Ishikawa (cell line): ENCODE measurements around the gene IFI30.

Experiments used
- CEBPB ChIP-seq: IDR thresholded peaks from 2 replicates; pipeline ENCODE4 v1.6.1; 2012
- CREB1 ChIP-seq: IDR thresholded peaks from 2 replicates; pipeline ENCODE4 v1.6.1; 2012; ENCODE audit warnings: low read depth
- EGR1 ChIP-seq: IDR thresholded peaks from 2 replicates; pipeline ENCODE4 v1.6.1; 2012
- EP300 ChIP-seq: IDR thresholded peaks from 2 replicates; pipeline ENCODE4 v1.6.1; 2012; ENCODE audit warnings: borderline replicate concordance
- FOXM1 ChIP-seq: IDR thresholded peaks from 2 replicates; pipeline ENCODE4 v1.6.1; 2012; ENCODE audit warnings: low read depth, borderline replicate concordance
- MAX ChIP-seq: IDR thresholded peaks from 2 replicates; pipeline ENCODE4 v1.6.1; 2012
- NFIC ChIP-seq: IDR thresholded peaks from 2 replicates; pipeline ENCODE4 v1.6.1; 2012
- RAD21 ChIP-seq: IDR thresholded peaks from 2 replicates; pipeline ENCODE4 v1.6.1; 2012; ENCODE audit warnings: low read depth
- REST ChIP-seq: IDR thresholded peaks from 2 replicates; pipeline ENCODE4 v1.6.1; 2012; ENCODE audit warnings: low read depth, mild to moderate bottlenecking
- TAF1 ChIP-seq: IDR thresholded peaks from 2 replicates; pipeline ENCODE4 v1.6.1; 2012; ENCODE audit warnings: low read depth, mild to moderate bottlenecking
- TCF12 ChIP-seq: IDR thresholded peaks from 2 replicates; pipeline ENCODE4 v1.6.1; 2012; ENCODE audit warnings: low read depth
- TEAD4 ChIP-seq: IDR thresholded peaks from 2 replicates; pipeline ENCODE4 v1.6.1; 2012
- USF1 ChIP-seq: IDR thresholded peaks from 2 replicates; pipeline ENCODE4 v1.6.1; 2012
- YY1 ChIP-seq: IDR thresholded peaks from 2 replicates; pipeline ENCODE4 v1.6.1; 2012; ENCODE audit warnings: low read depth
- ZBTB7A ChIP-seq: IDR thresholded peaks from 2 replicates; pipeline ENCODE4 v1.6.1; 2012; ENCODE audit warnings: low read depth

The IFI30 gene

GRCh38 chr19:18156841-18157464, 16.7 kb upstream of the IFI30 start:
- TF ChIP-seq RAD21 (no peak), CREB1 (peak; percentile 34; the same call in 1 of the 2 replicates), REST (no peak), ZBTB7A (no peak), EGR1 (0 out of 2 replicates have a peak, but pooled peaks have one; percentile 27), TCF12 (no peak), YY1 (0 out of 2 replicates have a peak, but pooled peaks have one; percentile 6), CEBPB (no peak), NFIC (peak; percentile 97), EP300 (peak; percentile 82), USF1 (peak; percentile 91), MAX (peak; percentile 86), TAF1 (no peak; the same call in 1 of the 2 replicates), TEAD4 (peak; percentile 22; the same call in 1 of the 2 replicates)

- TF ChIP-seq FOXM1: no peak
- TF ChIP-seq MAX: no peak; the same call in 1 of the 2 replicates
- no peak for TF ChIP-seq RAD21
- TF ChIP-seq CREB1: 0 out of 2 replicates have a peak, but pooled peaks have one; percentile 5
- TF ChIP-seq TCF12: peak; percentile 53; the same call in 1 of the 2 replicates
- 0 out of 2 replicates have a peak, but pooled peaks have one; percentile 25 for TF ChIP-seq YY1
- no peak for TF ChIP-seq EP300
- no peak; the same call in none of the 2 replicates for TF ChIP-seq ZBTB7A
- TF ChIP-seq TAF1: 0 out of 2 replicates have a peak, but pooled peaks have one; percentile 15
- TF ChIP-seq USF1: no peak
- TF ChIP-seq TEAD4: no peak
- peak; percentile 50; the same call in 1 of the 2 replicates for TF ChIP-seq NFIC
- TF ChIP-seq EGR1: no peak
- no peak for TF ChIP-seq REST
- TF ChIP-seq CEBPB: no peak
These were observed 16.0 kb upstream of the IFI30 start for GRCh38 chr19:18157465-18158063.

- TF ChIP-seq TAF1 (no peak), EGR1 (no peak), YY1 (no peak), TEAD4 (no peak), FOXM1 (no peak), CEBPB (no peak), CREB1 (no peak), TCF12 (no peak), RAD21 (no peak), USF1 (no peak), ZBTB7A (no peak)
These were observed 15.1 kb upstream of the IFI30 start for GRCh38 chr19:18158467-18158866.

GRCh38 chr19:18159810-18160209, 13.8 kb upstream of the IFI30 start:
- TF ChIP-seq RAD21 (no peak), ZBTB7A (no peak)

GRCh38 chr19:18160493-18160970, 13.1 kb upstream of the IFI30 start:
- TF ChIP-seq TCF12: no peak
- TF ChIP-seq RAD21: no peak
- TF ChIP-seq TAF1: no peak
- peak; percentile 23; the same call in 1 of the 2 replicates for TF ChIP-seq REST
- no peak for TF ChIP-seq CREB1
